Glutamatergic neuron (in vitro differentiated cells): ENCODE data around the gene MYO5B. TPM values are rescaled to one million over a fixed set of nuclear protein-coding genes. Genes with fewer than 3 reads are reported as not detected.
A peak's percentile ranks its signal among the peaks of the same experiment; 100 is the strongest.

ENCODE experiments used
- DNase-seq: peaks from one replicate; pipeline ENCODE4 v3.0.0; 2022
- H3K27ac Mint-ChIP-seq: one replicate; pipeline ENCODE4 v1.8.0; 2020; ENCODE audit warnings: mild to moderate bottlenecking, mixed read lengths, inconsistent platforms; ENCODE audit not compliant: unreplicated experiment
- H3K27me3 Mint-ChIP-seq: one replicate; pipeline ENCODE4 v1.8.0; 2020; ENCODE audit warnings: mild to moderate bottlenecking, moderate library complexity, mixed read lengths, inconsistent platforms; ENCODE audit not compliant: unreplicated experiment
- H3K36me3 Mint-ChIP-seq: one replicate; pipeline ENCODE4 v1.8.0; 2020; ENCODE audit warnings: mild to moderate bottlenecking, mixed read lengths, inconsistent platforms; ENCODE audit not compliant: unreplicated experiment
- H3K4me1 Mint-ChIP-seq: one replicate; pipeline ENCODE4 v1.8.0; 2020; ENCODE audit warnings: mild to moderate bottlenecking, low read depth, mixed read lengths, inconsistent platforms; ENCODE audit not compliant: unreplicated experiment
- H3K4me3 Mint-ChIP-seq: one replicate; pipeline ENCODE4 v1.8.0; 2020; ENCODE audit warnings: mild to moderate bottlenecking, mixed read lengths, inconsistent platforms; ENCODE audit not compliant: unreplicated experiment
- H3K9me3 Mint-ChIP-seq: one replicate; pipeline ENCODE4 v1.8.0; 2020; ENCODE audit warnings: mild to moderate bottlenecking, moderate library complexity, mixed read lengths, inconsistent platforms; ENCODE audit not compliant: unreplicated experiment
- CTCF ChIP-seq: fragments of 200-600 bp; sonication (generic); IDR thresholded peaks from one replicate; pipeline ENCODE4 v1.5.0; 2021; ENCODE audit not compliant: partially characterized antibody, unreplicated experiment
- total RNA-seq: library from RNA; stranded (reverse); fragmentation: NEBNext Ultra II Directional; extraction: Animal tissue kit (Norgen Biotek cat#: 25700); gene quantifications from one replicate; pipeline ENCODE4 v1.2.1, GENCODE V29; 2021; ENCODE audit not compliant: unreplicated experiment

Gene MYO5B
- total RNA-seq, 1 donor from 2014 or later, result 2.7 TPM

- Mint-ChIP-seq H3K36me3 (peaks cover 6% of the 10 kb centered on the region), H3K4me3 (no peak overlapping the region), H3K27me3 (no peaks in the 10 kb centered on the region), H3K27ac (no peak overlapping the region), H3K9me3 (no peaks in the 10 kb centered on the region), H3K4me1 (no peaks in the 10 kb centered on the region)
- no peak for TF ChIP-seq CTCF
- DNase-seq, result no peak
Observed at GRCh38 chr18:50027996-50028395, 167.0 kb downstream of the MYO5B start.

GRCh38 chr18:50024466-50024865 lies 170.5 kb downstream of the MYO5B start:
- no peak for TF ChIP-seq CTCF
- H3K36me3 Mint-ChIP-seq, result peaks cover 13% of the 10 kb centered on the region
- no peak overlapping the region for H3K27ac Mint-ChIP-seq
- no peak for DNase-seq
- peaks cover 6% of the 10 kb centered on the region for H3K9me3 Mint-ChIP-seq
- H3K4me3 Mint-ChIP-seq, result no peak overlapping the region
- no peaks in the 10 kb centered on the region for H3K27me3 Mint-ChIP-seq
- no peaks in the 10 kb centered on the region for H3K4me1 Mint-ChIP-seq

- Mint-ChIP-seq H3K36me3 (peaks cover 13% of the 10 kb centered on the region), H3K27ac (no peak overlapping the region), H3K27me3 (no peaks in the 10 kb centered on the region), H3K4me3 (no peak overlapping the region), H3K4me1 (no peaks in the 10 kb centered on the region), H3K9me3 (peaks cover 6% of the 10 kb centered on the region)
- TF ChIP-seq CTCF, result no peak
- DNase-seq, result no peak
Observed at GRCh38 chr18:50022985-50023384, 172.0 kb downstream of the MYO5B start.

- DNase-seq, result peak; percentile 38
- no peak for TF ChIP-seq CTCF
- no peaks in the 10 kb centered on the region for H3K36me3 Mint-ChIP-seq
- peak overlapping the region; percentile 18 for H3K27ac Mint-ChIP-seq
- H3K4me3 Mint-ChIP-seq, result no peak overlapping the region
- H3K9me3 Mint-ChIP-seq, result no peaks in the 10 kb centered on the region
- H3K27me3 Mint-ChIP-seq, result no peaks in the 10 kb centered on the region
- H3K4me1 Mint-ChIP-seq, result peaks cover 21% of the 10 kb centered on the region
Observed at GRCh38 chr18:50014606-50015005, 180.3 kb downstream of the MYO5B start.

- no peaks in the 10 kb centered on the region for H3K27me3 Mint-ChIP-seq
- H3K27ac Mint-ChIP-seq, result no peak overlapping the region
Observed at GRCh38 chr18:50013363-50014138, 181.4 kb downstream of the MYO5B start.

More at GRCh38 chr18:50013363-50014138, 181.4 kb downstream of the MYO5B start:
- Mint-ChIP-seq H3K9me3 (no peaks in the 10 kb centered on the region), H3K4me1 (peaks cover 21% of the 10 kb centered on the region), H3K4me3 (no peak overlapping the region), H3K36me3 (no peaks in the 10 kb centered on the region)
- DNase-seq, result no peak
- TF ChIP-seq CTCF, result no peak
